Prostate gland (tissue), 2 donors: ENCODE data around the gene EFR3B.

ENCODE experiments used
- POLR2A ChIP-seq: fragments of 450-650 bp; IDR thresholded peaks from one replicate; pipeline ENCODE4 v1.6.1; 2016; ENCODE audit warnings: antibody characterized with exemption, mild to moderate bottlenecking
- POLR2AphosphoS5 ChIP-seq: sonication (generic); formaldehyde crosslinking; IDR thresholded peaks from one replicate; pipeline ENCODE4 v1.6.1; 2017; ENCODE audit warnings: antibody characterized with exemption
- TF ChIP-seq, protein P1 (sequence below), 4 experiments: fragments of 200-600 bp in 2 of 4; fragments of 450-650 bp in 2 of 4; sonication (generic) in 2 of 4; IDR thresholded peaks; 1 replicate in 3 of 4; 2 replicates in 1 of 4; pipeline ENCODE4 v1.5.1; 2016 to 2019; ENCODE audit warnings: antibody characterized with exemption in 4 of 4, mild to moderate bottlenecking in 2 of 4, moderate library complexity in 2 of 4

DNA sequence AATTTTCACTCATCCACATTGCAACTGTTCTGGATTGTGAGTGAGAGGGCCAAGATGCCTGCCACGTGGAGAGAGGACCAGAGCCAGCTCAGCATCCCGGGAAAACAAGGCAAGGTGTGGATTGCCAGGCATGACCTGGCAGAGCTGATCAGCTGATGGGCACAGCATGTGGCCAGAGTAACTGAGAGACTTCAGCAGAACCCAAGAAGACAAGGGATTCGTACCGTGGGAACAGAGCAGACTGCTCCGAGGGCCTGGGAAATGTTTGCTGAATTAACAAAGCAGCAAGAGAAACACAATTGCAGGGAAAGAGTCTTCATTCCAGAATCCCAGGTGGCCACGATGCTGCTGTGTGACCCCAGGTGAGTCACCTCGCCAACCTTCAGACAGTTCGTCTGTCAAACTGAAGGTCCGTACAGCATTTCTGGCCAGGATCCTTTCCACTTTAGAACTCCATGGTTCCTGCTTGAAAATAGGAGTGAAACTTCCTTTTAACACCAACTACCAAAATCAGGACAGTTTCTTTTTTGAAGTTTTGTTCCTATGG lies 152.8 kb downstream of the EFR3B start:
- TF ChIP-seq POLR2A, result no peak
- no peak for TF ChIP-seq POLR2AphosphoS5
- TF ChIP-seq, protein P1, sequence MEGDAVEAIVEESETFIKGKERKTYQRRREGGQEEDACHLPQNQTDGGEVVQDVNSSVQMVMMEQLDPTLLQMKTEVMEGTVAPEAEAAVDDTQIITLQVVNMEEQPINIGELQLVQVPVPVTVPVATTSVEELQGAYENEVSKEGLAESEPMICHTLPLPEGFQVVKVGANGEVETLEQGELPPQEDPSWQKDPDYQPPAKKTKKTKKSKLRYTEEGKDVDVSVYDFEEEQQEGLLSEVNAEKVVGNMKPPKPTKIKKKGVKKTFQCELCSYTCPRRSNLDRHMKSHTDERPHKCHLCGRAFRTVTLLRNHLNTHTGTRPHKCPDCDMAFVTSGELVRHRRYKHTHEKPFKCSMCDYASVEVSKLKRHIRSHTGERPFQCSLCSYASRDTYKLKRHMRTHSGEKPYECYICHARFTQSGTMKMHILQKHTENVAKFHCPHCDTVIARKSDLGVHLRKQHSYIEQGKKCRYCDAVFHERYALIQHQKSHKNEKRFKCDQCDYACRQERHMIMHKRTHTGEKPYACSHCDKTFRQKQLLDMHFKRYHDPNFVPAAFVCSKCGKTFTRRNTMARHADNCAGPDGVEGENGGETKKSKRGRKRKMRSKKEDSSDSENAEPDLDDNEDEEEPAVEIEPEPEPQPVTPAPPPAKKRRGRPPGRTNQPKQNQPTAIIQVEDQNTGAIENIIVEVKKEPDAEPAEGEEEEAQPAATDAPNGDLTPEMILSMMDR (IDR thresholded peaks at IDR 0.05), result no peak
